ENCODE measurements around the gene ASAP2.

GRCh38 chr2:9232166-9232479, 25.5 kb downstream of the ASAP2 start:
- TF ChIP-seq CTCF (IDR thresholded peaks at IDR 0.05) (no peak), POLR2AphosphoS5 (IDR thresholded peaks at IDR 0.05) (no peak), POLR2A (IDR thresholded peaks at IDR 0.05) (no peak)
